Activated CD8-positive, alpha-beta memory T cell treated with anti-CD3 and anti-CD28 coated beads, Interleukin-2, amount 50 U/mL, for 4 hours (primary cell): ENCODE results near the gene EIF1B.
"Not testable (repeated sequence)": the region's sequence is repeated elsewhere in the genome, so short reads cannot be mapped to it uniquely, and the experiment has no call there.

Experiments
- DNase-seq: peaks from one replicate; pipeline ENCODE4 v3.0.0-alpha.2; 2020

EIF1B gene

GRCh38 chr3:40309418-40309924, at the start of gene EIF1B:
EIF1B (plus strand) TSS chr3:40309707; CDS start chr3:40309942, 235 bp downstream.
- DNase-seq, result peak; percentile 99

GRCh38 chr3:40262331-40262730, 47.2 kb upstream of the EIF1B start:
- DNase-seq, result no peak

- DNase-seq, result no peak
These were observed 45.1 kb upstream of the EIF1B start for GRCh38 chr3:40264451-40264850.

GRCh38 chr3:40265181-40265580, 44.3 kb upstream of the EIF1B start:
- DNase-seq, result no peak

GRCh38 chr3:40267937-40268724, 41.4 kb upstream of the EIF1B start:
- no peak for DNase-seq

- DNase-seq, result no peak
These were observed 40.5 kb upstream of the EIF1B start for GRCh38 chr3:40268802-40269524.

GRCh38 chr3:40278791-40279190, 30.7 kb upstream of the EIF1B start:
- no peak for DNase-seq

GRCh38 chr3:40281995-40282394, 27.5 kb upstream of the EIF1B start:
- DNase-seq, result no peak

- DNase-seq, result not testable (repeated sequence)
These were observed 26.4 kb upstream of the EIF1B start for GRCh38 chr3:40283057-40283456.

GRCh38 chr3:40287248-40287647, 22.3 kb upstream of the EIF1B start:
- no peak for DNase-seq

- no peak for DNase-seq
These were observed 19.1 kb upstream of the EIF1B start for GRCh38 chr3:40290396-40290795.

- no peak for DNase-seq
These were observed 18.0 kb upstream of the EIF1B start for GRCh38 chr3:40291471-40291870.

- DNase-seq, result no peak
These were observed 16.7 kb upstream of the EIF1B start for GRCh38 chr3:40292637-40293349.

GRCh38 chr3:40294434-40294833, 15.1 kb upstream of the EIF1B start:
- DNase-seq, result no peak

- no peak for DNase-seq
These were observed 11.4 kb upstream of the EIF1B start for GRCh38 chr3:40298075-40298474.

- no peak for DNase-seq
These were observed 10.3 kb upstream of the EIF1B start for GRCh38 chr3:40299130-40299720.

GRCh38 chr3:40299721-40300335, 9.7 kb upstream of the EIF1B start:
- no peak for DNase-seq

- DNase-seq, result no peak
These were observed 6.7 kb upstream of the EIF1B start for GRCh38 chr3:40302784-40303183.

GRCh38 chr3:40304352-40304751, 5.2 kb upstream of the EIF1B start:
- DNase-seq, result no peak

GRCh38 chr3:40306336-40306735, 3.2 kb upstream of the EIF1B start:
- no peak for DNase-seq

GRCh38 chr3:40307176-40307575, 2.3 kb upstream of the EIF1B start:
- DNase-seq, result no peak

- no peak for DNase-seq
These were observed 636 bp upstream of the EIF1B start for GRCh38 chr3:40308725-40309417.
